COLO668 (cell line): ENCODE data around the gene TRAPPC8.
"Not testable (repeated sequence)": the region's sequence is repeated elsewhere in the genome, so short reads cannot be mapped to it uniquely, and the experiment has no call there.

ENCODE experiments used
- DNase-seq: peaks from one replicate; lab custom pipeline; 2025; ENCODE audit not compliant: unreplicated experiment; lab: John Stamatoyannopoulos, UW

Gene TRAPPC8

GRCh38 chr18:31942291-31942998 is 483 bp downstream of the TRAPPC8 start:
- peak; percentile 79 for DNase-seq

GRCh38 chr18:31941010-31941809 is 1.7 kb downstream of the TRAPPC8 start:
- no peak for DNase-seq

GRCh38 chr18:31934773-31935172 is 8.2 kb downstream of the TRAPPC8 start:
- DNase-seq = not testable (repeated sequence)

- DNase-seq = no peak
Observed at GRCh38 chr18:31931886-31932240, 11.1 kb downstream of the TRAPPC8 start.

- no peak for DNase-seq
Observed at GRCh38 chr18:31931163-31931885, 11.6 kb downstream of the TRAPPC8 start.

GRCh38 chr18:31929273-31929672 is 13.7 kb downstream of the TRAPPC8 start:
- DNase-seq = no peak

GRCh38 chr18:31926988-31927387 is 15.9 kb downstream of the TRAPPC8 start:
- not testable (repeated sequence) for DNase-seq

- no peak for DNase-seq
Observed at GRCh38 chr18:31920277-31920676, 22.7 kb downstream of the TRAPPC8 start.

GRCh38 chr18:31919366-31919765 is 23.6 kb downstream of the TRAPPC8 start:
- DNase-seq = not testable (repeated sequence)

GRCh38 chr18:31918733-31919132 is 24.2 kb downstream of the TRAPPC8 start:
- no peak for DNase-seq

GRCh38 chr18:31901063-31901462 is 41.9 kb downstream of the TRAPPC8 start:
- DNase-seq = no peak

GRCh38 chr18:31899771-31900170 is 43.2 kb downstream of the TRAPPC8 start:
- DNase-seq = not testable (repeated sequence)

- DNase-seq = no peak
Observed at GRCh38 chr18:31892936-31893335, 50.0 kb downstream of the TRAPPC8 start.

- no peak for DNase-seq
Observed at GRCh38 chr18:31891566-31891965, 51.4 kb downstream of the TRAPPC8 start.

GRCh38 chr18:31884020-31884419 is 58.9 kb downstream of the TRAPPC8 start:
- DNase-seq = no peak

- DNase-seq = no peak
Observed at GRCh38 chr18:31880186-31880898, 62.6 kb downstream of the TRAPPC8 start.

- no peak for DNase-seq
Observed at GRCh38 chr18:31878358-31878757, 64.6 kb downstream of the TRAPPC8 start.

- DNase-seq = no peak
Observed at GRCh38 chr18:31877900-31878299, 65.0 kb downstream of the TRAPPC8 start.

GRCh38 chr18:31876707-31877106 is 66.2 kb downstream of the TRAPPC8 start:
- DNase-seq = no peak

- DNase-seq = no peak
Observed at GRCh38 chr18:31875301-31875700, 67.6 kb downstream of the TRAPPC8 start.

GRCh38 chr18:31863103-31863502 is 79.8 kb downstream of the TRAPPC8 start:
- DNase-seq = no peak
